ENCODE results near the gene UNC5CL. TPM values are rescaled to one million over a fixed set of nuclear protein-coding genes. Genes with fewer than 3 reads are reported as not detected.

UNC5CL gene
- total and polyA plus RNA-seq, 2 of the 8 experiments (the other 6 are each of a cell fraction or from before 2014, with no cell fraction given) = 1.3 to 1.7 TPM

DNA sequence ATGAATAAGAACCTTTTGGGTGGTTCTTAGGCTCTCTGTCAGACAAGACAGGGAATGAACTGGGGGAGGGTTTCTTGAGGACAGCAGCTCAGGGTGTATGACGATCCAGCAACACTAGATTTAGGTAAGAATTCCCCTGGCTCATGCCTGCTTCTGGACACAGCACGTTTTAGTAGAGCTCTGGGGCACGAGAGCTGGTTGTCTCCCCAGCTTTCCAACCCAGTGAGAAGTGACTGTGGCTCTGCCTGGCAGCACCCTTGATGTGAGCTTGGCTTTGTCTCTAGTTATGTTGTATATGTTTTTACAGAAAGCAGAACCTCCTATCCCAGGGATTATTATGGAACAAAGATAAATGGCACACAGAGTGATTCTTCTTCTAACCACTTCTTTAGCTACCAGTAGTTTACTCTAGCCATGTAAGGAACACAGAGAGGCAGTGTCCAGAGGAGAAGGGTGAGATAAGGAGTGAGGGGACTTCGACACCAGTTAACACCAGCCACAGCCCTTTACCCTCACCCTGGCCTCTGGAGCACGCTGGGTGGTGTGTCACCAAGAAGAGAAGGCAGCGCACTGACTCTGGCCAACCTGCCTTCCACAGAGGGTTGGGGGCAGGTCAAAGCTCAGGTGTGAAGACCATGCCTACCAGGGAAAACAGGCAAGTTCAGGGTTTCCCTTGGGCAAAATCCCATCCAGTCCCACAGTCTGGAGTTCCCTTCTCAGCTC lies 17.9 kb upstream of the UNC5CL start:
- Histone ChIP-seq H3K23ac (ENCODE audit: insufficient read length) (no peak overlapping the region), H3K18ac (ENCODE audit: extremely low read depth, low read length) (no peak overlapping the region), H2AFZ (ENCODE audit: low read length) (no peak overlapping the region), H3K9ac (replicated peaks in 1 of 4; ENCODE audit: extremely low read depth in 1 of 4, low read depth in 3 of 4, low read length in 3 of 4) (no peak overlapping the region), H3K56ac (replicated peaks; ENCODE audit: insufficient read length, low read depth, low read length) (no peak overlapping the region), H2BK5ac (ENCODE audit: low read depth, low read length) (no peak overlapping the region), H3K27me3 (replicated peaks in 1 of 4; ENCODE audit: control insufficient read depth in 3 of 4, extremely low read depth in 1 of 4, insufficient read depth in 3 of 4, low read length in 3 of 4) (no peaks in the 10 kb centered on the region), H3K36me3 (ENCODE audit: control insufficient read depth in 2 of 4, insufficient read depth in 4 of 4, low read length in 3 of 4) (0 out of 8 replicates have a peak, but pooled peaks cover 0 to 5% (median 0%) of the 10 kb centered on the region in 4 experiments), H3K79me1 (ENCODE audit: low read depth, low read length) (no peaks in the 10 kb centered on the region), H4K8ac (ENCODE audit: extremely low read depth, insufficient read depth, low read length) (no peak overlapping the region), H3K4me2 (ENCODE audit: insufficient read depth in 1 of 2, low read depth in 2 of 2, low read length in 2 of 2) (no peak overlapping the region), H3K27ac (ENCODE audit: low read depth, low read length) (no peak overlapping the region), H4K91ac (replicated peaks; ENCODE audit: insufficient read length, low read length) (no peak overlapping the region), H3K9me3 (ENCODE audit: insufficient read depth in 2 of 2, low read depth in 1 of 2, low read length in 1 of 2) (no peaks in the 10 kb centered on the region), H4K5ac (ENCODE audit: insufficient read length, low read depth, low read length) (no peak overlapping the region), H3K23me2 (ENCODE audit: low read depth, low read length) (no peaks in the 10 kb centered on the region), H2BK12ac (ENCODE audit: low read depth, low read length) (no peak overlapping the region), H3K4me1 (replicated peaks in 1 of 4; ENCODE audit: control insufficient read depth in 3 of 4, insufficient read depth in 4 of 4, low read length in 3 of 4) (peaks cover 0 to 5% (median 0%) of the 10 kb centered on the region in 4 experiments; a peak in 2 of 7 replicates), H2BK120ac (replicated peaks; ENCODE audit: low read depth, low read length) (no peak overlapping the region), H2AK5ac (ENCODE audit: low read depth, low read length) (no peak overlapping the region), H3K79me2 (ENCODE audit: control insufficient read depth in 1 of 2, insufficient read depth in 2 of 2, low read length in 2 of 2) (no peaks in the 10 kb centered on the region), H3K4ac (replicated peaks; ENCODE audit: insufficient read length, low read depth, low read length) (no peak overlapping the region), H2BK15ac (ENCODE audit: low read length) (no peak overlapping the region), H4K20me1 (replicated peaks in 1 of 2; ENCODE audit: control insufficient read depth in 1 of 2, insufficient read depth in 2 of 2, low read length in 2 of 2) (no peaks in the 10 kb centered on the region), H3K4me3 (ENCODE audit: extremely low read depth in 1 of 4, insufficient read depth in 2 of 4, low read depth in 3 of 4, low read length in 4 of 4) (no peak overlapping the region), H2BK20ac (ENCODE audit: low read length) (no peak overlapping the region), H3K14ac (ENCODE audit: insufficient read length) (no peak overlapping the region)
- POLR2A ChIA-PET (ENCODE audit: partially characterized antibody) = interaction anchor here (1.5 to 1.9 kb wide), 3 partner anchors 9 to 14 kb away, joined by 5 read pairs; no protein-coding TSS in a partner anchor
- 82% methylated on average over 6 of the region's 6 CpGs; no CpG with 5 or more reads in 1 of the 2 experiments for WGBS, 2 experiments (ENCODE audit: extremely low coverage in 1 of 2, insufficient coverage in 1 of 2, insufficient read length in 1 of 2, insufficient replicate concordance in 2 of 2, low coverage in 1 of 2, low lambda C conversion rate in 2 of 2, missing lambda C conversion rate in 1 of 2)
- TF ChIP-seq KDM1A (IDR thresholded peaks at IDR 0.05; ENCODE audit: borderline replicate concordance, low read length) (no peak), CBX5 (IDR thresholded peaks at IDR 0.05; ENCODE audit: low read depth, low read length) (no peak), TAF1 (IDR thresholded peaks at IDR 0.05; ENCODE audit: low read depth, low read length) (no peak), EGR1 (IDR thresholded peaks at IDR 0.05; ENCODE audit: borderline replicate concordance, low read depth, low read length) (no peak)
- no peak for DNase-seq (ENCODE audit: low read depth in 1 of 2, low spot score in 2 of 2)
- FAIRE-seq = no peak
- CTCF ChIA-PET (ENCODE audit: partially characterized antibody) = interaction anchor here (0.7 to 6.7 kb wide), 11 partner anchors 9 to 386 kb away, joined by 3 to 48 read pairs (median 10); partner anchors contain the start of genes TSPO2 and UNC5CL

Measured in H1 (cell line).